Liver (tissue), 3 donors: ENCODE measurements around the gene WDR49.

ENCODE experiments used
- CTCF ChIP-seq: fragments of 150-350 bp; IDR thresholded peaks from 2 replicates; pipeline ENCODE4 v1.5.1; 2017; ENCODE audit warnings: improper control_type of control experiment, low read depth, low read length; ENCODE audit not compliant: missing input control
- FOXA1 ChIP-seq: IDR thresholded peaks from 2 replicates; pipeline ENCODE4 v1.6.1; 2016; ENCODE audit warnings: antibody characterized with exemption
- REST ChIP-seq: IDR thresholded peaks from 2 replicates; pipeline ENCODE4 v1.6.1; 2016; ENCODE audit warnings: antibody characterized with exemption, mild to moderate bottlenecking
- TAF1 ChIP-seq: conservative IDR thresholded peaks from 2 replicates; pipeline ENCODE4 v1.6.1; 2016; ENCODE audit warnings: antibody characterized with exemption, mild to moderate bottlenecking
- donor health status: healthy.
- donor health status: healthy.

GRCh38 chr3:167445491-167445890 is 208.3 kb downstream of the WDR49 start:
- no peak for TF ChIP-seq CTCF
- TF ChIP-seq FOXA1, result no peak
- TF ChIP-seq REST, result no peak
- no peak for TF ChIP-seq TAF1
